Measurements from ENCODE around the gene PKD1. TPM values are rescaled to one million over a fixed set of nuclear protein-coding genes. Genes with fewer than 3 reads are reported as not detected.
"Not testable (repeated sequence)": the region's sequence is repeated elsewhere in the genome, so short reads cannot be mapped to it uniquely, and the experiment has no call there.

The PKD1 gene
- total RNA-seq, 1 experiment from 2014 or later, result 98.8 TPM

- DNase-seq (ENCODE audit: extremely low read depth, low read depth), result not testable (repeated sequence)
Observed at GRCh38 chr16:2111009-2111353, 24.7 kb downstream of the PKD1 start.

GRCh38 chr16:2110332-2111008 is 25.2 kb downstream of the PKD1 start:
- DNase-seq (ENCODE audit: extremely low read depth, low read depth), result not testable (repeated sequence)

GRCh38 chr16:2109872-2110271 is 25.8 kb downstream of the PKD1 start:
- DNase-seq (ENCODE audit: extremely low read depth, low read depth), result not testable (repeated sequence)

GRCh38 chr16:2109271-2109580 is 26.5 kb downstream of the PKD1 start:
- not testable (repeated sequence) for DNase-seq (ENCODE audit: extremely low read depth, low read depth)

GRCh38 chr16:2108446-2109270 is 27.0 kb downstream of the PKD1 start:
- not testable (repeated sequence) for DNase-seq (ENCODE audit: extremely low read depth, low read depth)

GRCh38 chr16:2107791-2108125 is 27.9 kb downstream of the PKD1 start:
- DNase-seq (ENCODE audit: extremely low read depth, low read depth), result not testable (repeated sequence)

- DNase-seq (ENCODE audit: extremely low read depth, low read depth), result not testable (repeated sequence)
Observed at GRCh38 chr16:2107121-2107790, 28.4 kb downstream of the PKD1 start.

- DNase-seq (ENCODE audit: extremely low read depth, low read depth), result not testable (repeated sequence)
Observed at GRCh38 chr16:2106211-2106610, 29.5 kb downstream of the PKD1 start.

- DNase-seq (ENCODE audit: extremely low read depth, low read depth), result not testable (repeated sequence)
Observed at GRCh38 chr16:2105769-2106168, 29.9 kb downstream of the PKD1 start.

GRCh38 chr16:2105291-2105690 is 30.4 kb downstream of the PKD1 start:
- DNase-seq (ENCODE audit: extremely low read depth, low read depth), result not testable (repeated sequence)

- not testable (repeated sequence) for DNase-seq (ENCODE audit: extremely low read depth, low read depth)
Observed at GRCh38 chr16:2104464-2104863, 31.2 kb downstream of the PKD1 start.

- DNase-seq (ENCODE audit: extremely low read depth, low read depth), result no peak
Observed at GRCh38 chr16:2102471-2102870, 33.2 kb downstream of the PKD1 start.

- not testable (repeated sequence) for DNase-seq (ENCODE audit: extremely low read depth, low read depth)
Observed at GRCh38 chr16:2101581-2101980, 34.1 kb downstream of the PKD1 start.

GRCh38 chr16:2097689-2098088 is 38.0 kb downstream of the PKD1 start:
- DNase-seq (ENCODE audit: extremely low read depth, low read depth), result not testable (repeated sequence)

GRCh38 chr16:2096853-2097595 is 38.7 kb downstream of the PKD1 start:
- DNase-seq (ENCODE audit: extremely low read depth, low read depth), result no peak

- DNase-seq (ENCODE audit: extremely low read depth, low read depth), result no peak
Observed at GRCh38 chr16:2095918-2096582, 39.6 kb downstream of the PKD1 start.

- no peak for DNase-seq (ENCODE audit: extremely low read depth, low read depth)
Observed at GRCh38 chr16:2095315-2095853, 40.3 kb downstream of the PKD1 start.

GRCh38 chr16:2093793-2094192 is 41.9 kb downstream of the PKD1 start:
- no peak for DNase-seq (ENCODE audit: extremely low read depth, low read depth)

- no peak for DNase-seq (ENCODE audit: extremely low read depth, low read depth)
Observed at GRCh38 chr16:2092866-2093265, 42.8 kb downstream of the PKD1 start.

GRCh38 chr16:2092256-2092620 is 43.5 kb downstream of the PKD1 start:
- no peak for DNase-seq (ENCODE audit: extremely low read depth, low read depth)
